ENCODE data around the gene VAMP7. TPM values are rescaled to one million over a fixed set of nuclear protein-coding genes. Genes with fewer than 3 reads are reported as not detected.
"Not testable (repeated sequence)": the region's sequence is repeated elsewhere in the genome, so short reads cannot be mapped to it uniquely, and the experiment has no call there.

Gene VAMP7
- total RNA-seq, result 10 to 100 TPM; 28.9 to 36.4 (median 33.4) TPM

GRCh38 chrX:155881158-155881993 is at the start of gene VAMP7:
Gene VAMP7 (plus strand): TSS chrX:155881345. CDS start chrX:155889467, 8,122 bp downstream.
- DNase-seq (ENCODE audit: low spot score) (peak; percentile 36), ATAC-seq (ENCODE audit: low FRiP score) (peak; percentile 99)
- TF ChIP-seq, protein P1, sequence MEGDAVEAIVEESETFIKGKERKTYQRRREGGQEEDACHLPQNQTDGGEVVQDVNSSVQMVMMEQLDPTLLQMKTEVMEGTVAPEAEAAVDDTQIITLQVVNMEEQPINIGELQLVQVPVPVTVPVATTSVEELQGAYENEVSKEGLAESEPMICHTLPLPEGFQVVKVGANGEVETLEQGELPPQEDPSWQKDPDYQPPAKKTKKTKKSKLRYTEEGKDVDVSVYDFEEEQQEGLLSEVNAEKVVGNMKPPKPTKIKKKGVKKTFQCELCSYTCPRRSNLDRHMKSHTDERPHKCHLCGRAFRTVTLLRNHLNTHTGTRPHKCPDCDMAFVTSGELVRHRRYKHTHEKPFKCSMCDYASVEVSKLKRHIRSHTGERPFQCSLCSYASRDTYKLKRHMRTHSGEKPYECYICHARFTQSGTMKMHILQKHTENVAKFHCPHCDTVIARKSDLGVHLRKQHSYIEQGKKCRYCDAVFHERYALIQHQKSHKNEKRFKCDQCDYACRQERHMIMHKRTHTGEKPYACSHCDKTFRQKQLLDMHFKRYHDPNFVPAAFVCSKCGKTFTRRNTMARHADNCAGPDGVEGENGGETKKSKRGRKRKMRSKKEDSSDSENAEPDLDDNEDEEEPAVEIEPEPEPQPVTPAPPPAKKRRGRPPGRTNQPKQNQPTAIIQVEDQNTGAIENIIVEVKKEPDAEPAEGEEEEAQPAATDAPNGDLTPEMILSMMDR (IDR thresholded peaks at IDR 0.05), result no peak

DNA sequence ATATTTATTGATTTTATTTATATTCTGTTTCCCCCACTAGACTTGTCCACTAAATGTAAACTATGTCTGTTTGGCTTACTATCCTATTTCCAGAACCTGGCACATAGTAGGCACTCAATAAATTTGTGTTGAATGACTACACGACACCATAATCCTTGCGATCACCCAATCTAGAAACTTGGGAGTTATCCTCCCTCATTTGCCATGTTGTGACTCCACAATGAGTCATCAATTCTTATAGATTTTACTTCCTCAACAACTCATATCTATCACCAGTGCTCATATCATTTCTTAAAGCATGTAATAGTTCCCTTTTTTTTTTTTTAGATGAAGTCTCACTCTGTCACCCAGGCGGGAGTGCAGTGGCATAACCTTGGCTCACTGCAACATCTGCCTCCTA is 39.9 kb upstream of the VAMP7 start:
- TF ChIP-seq, protein P1 (IDR thresholded peaks at IDR 0.05), result no peak
- ATAC-seq (ENCODE audit: low FRiP score) (no peak), DNase-seq (ENCODE audit: low spot score) (no peak)

DNA sequence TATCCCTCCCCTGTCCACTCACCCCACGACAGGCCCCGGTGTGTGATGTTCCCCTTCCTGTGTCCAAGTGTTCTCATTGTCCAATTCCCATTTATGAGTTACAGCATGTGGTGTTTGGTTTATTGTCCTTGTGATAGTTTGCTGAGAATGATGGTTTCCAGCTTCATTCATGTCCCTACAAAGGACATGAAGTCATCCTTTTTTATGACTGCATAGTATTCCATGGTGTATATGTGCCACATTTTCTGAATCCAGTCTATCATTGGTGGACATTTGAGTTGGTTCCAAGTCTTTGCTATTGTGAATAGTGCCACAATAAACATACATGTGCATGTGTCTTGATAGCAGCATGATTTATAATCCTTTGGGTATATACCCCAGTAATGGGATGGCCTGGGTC is 29.4 kb upstream of the VAMP7 start:
- ATAC-seq (ENCODE audit: low FRiP score); DNase-seq (ENCODE audit: low spot score): not testable (repeated sequence)

DNA sequence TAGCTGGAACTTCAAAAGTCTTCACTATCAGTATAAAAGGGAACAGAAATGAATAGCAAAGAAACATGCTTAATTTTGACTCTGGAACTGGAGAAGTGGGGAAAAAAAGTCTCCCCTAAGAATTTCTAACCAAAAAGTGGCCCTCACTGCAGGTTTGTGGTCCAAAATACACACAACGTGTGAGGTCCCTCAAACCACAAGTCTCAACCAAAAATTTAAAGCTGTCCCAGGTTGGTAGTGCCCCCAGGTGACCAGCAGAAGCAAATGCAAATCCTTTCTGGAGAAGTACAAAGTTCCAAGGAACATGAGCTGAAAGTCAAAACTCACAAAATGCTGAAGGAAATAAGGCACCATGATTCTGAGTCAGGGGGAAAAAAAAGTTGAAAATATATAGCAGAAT is 23.6 kb upstream of the VAMP7 start:
- DNase-seq (ENCODE audit: low spot score), result no peak
- TF ChIP-seq, protein P1 (IDR thresholded peaks at IDR 0.05), result no peak
- no peak for ATAC-seq (ENCODE audit: low FRiP score)

DNA sequence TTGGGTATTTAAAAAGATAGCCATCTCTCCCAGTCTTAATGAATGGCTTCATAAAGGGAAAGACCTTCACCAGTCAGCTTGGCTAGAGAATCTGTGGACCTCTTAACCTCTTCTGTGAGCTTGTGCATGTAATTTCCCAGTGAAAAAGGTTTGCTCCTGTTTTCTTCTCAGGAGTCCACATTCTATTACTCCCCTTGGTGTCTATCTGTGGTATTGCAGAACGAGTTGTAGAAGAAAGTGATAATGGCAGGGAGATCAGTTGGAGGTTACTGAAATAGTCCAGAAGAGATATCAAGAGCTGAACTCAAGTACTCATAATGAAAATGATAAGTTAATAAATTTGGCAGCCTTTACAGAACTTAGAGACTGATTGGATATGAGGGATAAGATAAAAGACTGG is 16.5 kb upstream of the VAMP7 start:
- DNase-seq (ENCODE audit: low spot score), result no peak
- no peak for ATAC-seq (ENCODE audit: low FRiP score)
- TF ChIP-seq, protein P1 (IDR thresholded peaks at IDR 0.05), result no peak

- no peak for ATAC-seq (ENCODE audit: low FRiP score)
- TF ChIP-seq, protein P1 (IDR thresholded peaks at IDR 0.05), result no peak
- DNase-seq (ENCODE audit: low spot score), result no peak
Observed at GRCh38 chrX:155865193-155865592, 16.0 kb upstream of the VAMP7 start.

DNA sequence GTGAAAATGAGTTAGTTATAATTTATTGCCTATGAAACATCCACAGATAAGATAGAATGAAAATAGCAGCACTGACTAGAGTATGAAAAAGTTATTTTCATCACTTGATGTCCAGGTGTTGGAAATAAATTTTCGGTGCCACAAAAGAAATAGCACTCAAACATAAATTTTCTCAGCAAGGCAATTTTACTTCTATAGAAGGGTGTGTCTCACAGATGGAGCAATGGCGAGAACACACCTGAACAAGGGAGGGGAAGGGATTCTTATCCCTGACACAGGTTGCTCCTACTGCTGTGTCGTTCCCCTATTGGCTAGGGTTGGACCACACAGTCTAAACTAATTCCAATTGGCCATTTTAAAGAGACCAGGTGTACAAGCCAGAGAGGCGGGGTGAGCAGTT is 13.3 kb upstream of the VAMP7 start:
- DNase-seq (ENCODE audit: low spot score), result no peak
- no peak for ATAC-seq (ENCODE audit: low FRiP score)
- TF ChIP-seq, protein P1 (IDR thresholded peaks at IDR 0.05), result no peak

All from omental fat pad (tissue), 4 donors.